Cardiac muscle cell (in vitro differentiated cells and primary cell): Measurements from ENCODE around the gene CCDC12. TPM values are rescaled to one million over a fixed set of nuclear protein-coding genes. Genes with fewer than 3 reads are reported as not detected.

Experiments
- DNase-seq, 2 donors: peaks; one replicate each; pipeline versions ENCODE4 v3.0.0 to v3.0.0-alpha.2; 2010 to 2017; ENCODE audit warnings: low read depth in 1 of 2, low spot score in 1 of 2
- H3K27ac ChIP-seq: fragments of 200-600 bp; sonication (generic); 2 replicates; pipeline ENCODE4 v1.5.1; 2016
- H3K27me3 ChIP-seq: fragments of 200-600 bp; sonication (generic); 2 replicates; pipeline ENCODE4 v1.6.0; 2016; ENCODE audit warnings: control low read depth
- H3K36me3 ChIP-seq: fragments of 200-600 bp; sonication (generic); 2 replicates; pipeline ENCODE4 v1.5.1; 2016; ENCODE audit warnings: control low read depth
- H3K4me1 ChIP-seq: fragments of 200-600 bp; sonication (generic); 2 replicates; pipeline ENCODE4 v1.8.1; 2017; ENCODE audit warnings: low read depth, mild to moderate bottlenecking, mixed run types
- H3K4me3 ChIP-seq: fragments of 200-600 bp; sonication (generic); 2 replicates; pipeline ENCODE4 v1.5.1; 2016; ENCODE audit warnings: mild to moderate bottlenecking
- H3K9me3 ChIP-seq: fragments of 200-600 bp; sonication (generic); 2 replicates; pipeline ENCODE4 v1.5.1; 2017; ENCODE audit warnings: low read depth, mild to moderate bottlenecking, control low read depth
- CTCF ChIP-seq: IDR thresholded peaks from 2 replicates; pipeline ENCODE4 v1.5.1; 2012; ENCODE audit warnings: low read depth, mild to moderate bottlenecking, low read length
- polyA plus RNA-seq: library from polyadenylated mRNA; unstranded; fragments of >200 nt; fragmentation: Nextera tagmentation; extraction: Ambion mirVana; gene quantifications from 2 replicates; pipeline ENCODE4 v1.2.1, GENCODE V29; 2016
- total RNA-seq: library from RNA; depleted of rRNA; stranded (reverse); fragments of >200 nt; gene quantifications from 2 replicates; pipeline ENCODE4 v1.2.3, GENCODE V29; 2016

CCDC12 gene
- total and polyA plus RNA-seq, 2 experiments from 2014 or later = 53.8 to 73.1 TPM

DNA sequence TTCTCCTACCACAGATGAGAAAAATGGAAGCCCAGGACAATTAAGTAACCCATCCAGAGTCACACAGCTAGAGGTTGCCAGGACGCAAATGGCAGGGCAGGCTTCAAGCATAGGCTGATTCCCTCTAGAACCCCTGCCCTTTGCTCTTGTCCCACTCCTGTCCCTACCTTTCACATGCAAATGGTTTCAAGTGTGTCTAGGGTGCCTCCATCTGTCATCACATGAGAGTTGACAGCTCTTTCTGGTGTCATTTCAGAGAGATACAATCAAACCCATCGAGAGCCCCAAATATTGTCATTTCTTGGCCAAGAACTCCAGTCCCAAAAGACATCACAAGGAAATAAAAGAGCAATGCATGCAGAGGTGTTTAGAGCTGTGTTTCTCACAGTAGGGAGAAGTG, 23.7 kb downstream of the CCDC12 start:
- H3K36me3 ChIP-seq = no peaks in the 10 kb centered on the region
- no peak overlapping the region for H3K4me3 ChIP-seq
- no peaks in the 10 kb centered on the region for H3K27me3 ChIP-seq
- H3K27ac ChIP-seq = peak overlapping the region; percentile 56
- DNase-seq = no peak
- peaks cover 48% of the 10 kb centered on the region for H3K4me1 ChIP-seq
- no peaks in the 10 kb centered on the region for H3K9me3 ChIP-seq
- no peak for TF ChIP-seq CTCF

- no peak overlapping the region for H3K4me3 ChIP-seq
- DNase-seq = no peak
- no peak for TF ChIP-seq CTCF
Measured at GRCh38 chr3:46950650-46951241, 25.8 kb downstream of the CCDC12 start.

DNA sequence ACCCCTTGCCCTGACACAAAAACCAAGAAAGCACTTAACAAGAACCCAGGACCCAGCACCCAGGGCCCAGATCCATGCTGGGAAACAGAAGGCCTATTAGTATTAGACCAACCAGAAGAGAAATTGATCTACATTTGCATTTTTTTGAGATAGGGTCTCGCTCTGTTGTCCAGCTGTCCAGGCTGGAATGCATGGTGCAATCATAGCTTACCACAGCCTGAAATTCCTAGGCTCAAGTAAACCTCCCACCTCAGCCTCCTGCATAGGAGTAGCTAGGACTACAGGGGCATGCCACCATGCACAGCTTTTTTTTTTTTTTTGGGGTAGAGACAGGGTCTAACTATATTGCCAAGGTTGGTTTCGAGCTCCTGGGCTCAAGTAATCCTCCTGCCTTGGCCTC, 26.4 kb downstream of the CCDC12 start:
- H3K4me3 ChIP-seq = no peak overlapping the region
- H3K36me3 ChIP-seq = no peaks in the 10 kb centered on the region
- DNase-seq = no peak
- no peak overlapping the region for H3K27ac ChIP-seq
- H3K9me3 ChIP-seq = no peaks in the 10 kb centered on the region
- peaks cover 60% of the 10 kb centered on the region for H3K4me1 ChIP-seq
- no peak for TF ChIP-seq CTCF
- H3K27me3 ChIP-seq = no peaks in the 10 kb centered on the region

More at GRCh38 chr3:46950650-46951241, 25.8 kb downstream of the CCDC12 start:
- no peaks in the 10 kb centered on the region for H3K27me3 ChIP-seq
- no peak overlapping the region for H3K27ac ChIP-seq
- no peaks in the 10 kb centered on the region for H3K9me3 ChIP-seq
- no peaks in the 10 kb centered on the region for H3K36me3 ChIP-seq
- peaks cover 64% of the 10 kb centered on the region for H3K4me1 ChIP-seq

- Histone ChIP-seq H3K4me3 (no peak overlapping the region), H3K27ac (peak overlapping the region; percentile 84), H3K4me1 (peaks cover 70% of the 10 kb centered on the region), H3K9me3 (no peaks in the 10 kb centered on the region), H3K27me3 (no peaks in the 10 kb centered on the region), H3K36me3 (no peaks in the 10 kb centered on the region)
- TF ChIP-seq CTCF = no peak
- peak in 1 of 2 donors; percentile 93 for DNase-seq
Measured at GRCh38 chr3:46948830-46949671, 27.5 kb downstream of the CCDC12 start.

DNA sequence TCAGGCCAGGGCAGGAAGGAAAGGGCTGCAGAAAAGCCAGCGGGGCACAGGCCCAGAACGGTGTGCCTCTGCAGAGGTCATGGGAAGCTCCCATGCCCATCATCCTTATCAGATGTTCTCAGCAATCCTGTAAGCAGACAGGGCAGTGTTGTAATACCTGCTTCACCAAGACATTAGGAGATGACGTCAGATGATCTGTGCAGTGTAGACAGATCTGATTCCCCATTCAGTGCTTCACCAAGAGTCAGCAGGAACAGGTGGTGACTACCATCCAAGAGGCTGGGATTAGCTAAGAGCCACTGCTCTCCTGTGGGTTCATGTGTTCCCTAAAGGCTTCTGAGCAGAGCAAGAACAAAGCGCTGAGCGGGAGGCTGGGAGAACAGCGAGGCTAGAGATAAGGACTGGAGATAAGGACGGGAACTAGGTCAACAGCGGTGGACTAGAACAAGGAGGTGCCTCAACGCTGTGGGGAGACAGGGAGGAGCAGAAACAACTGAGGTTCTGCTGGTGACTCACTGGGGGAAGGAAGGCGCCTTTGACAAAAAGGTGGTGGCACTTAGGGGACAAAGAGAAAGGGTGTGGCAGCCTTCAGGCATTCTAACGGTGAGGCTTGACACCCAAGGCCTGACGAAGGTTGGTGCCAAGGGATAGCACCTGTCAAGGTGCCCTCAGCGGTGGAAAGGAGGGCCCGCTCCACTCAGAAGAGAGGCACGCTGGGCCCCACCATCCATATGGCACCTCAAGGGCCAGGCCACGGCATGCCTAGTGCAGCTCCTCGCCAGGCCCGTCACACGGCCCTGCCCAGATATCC, 28.4 kb downstream of the CCDC12 start:
- TF ChIP-seq CTCF = no peak
- Histone ChIP-seq H3K27ac (peak overlapping the region; percentile 84), H3K4me3 (no peak overlapping the region), H3K27me3 (no peaks in the 10 kb centered on the region), H3K36me3 (no peaks in the 10 kb centered on the region), H3K9me3 (no peaks in the 10 kb centered on the region), H3K4me1 (peaks cover 70% of the 10 kb centered on the region)
- DNase-seq = peak in 1 of 2 donors; percentile 72
